ENCODE data around the gene LCNL1.
"Not testable (repeated sequence)": the region's sequence is repeated elsewhere in the genome, so short reads cannot be mapped to it uniquely, and the experiment has no call there.

Gene LCNL1

DNA sequence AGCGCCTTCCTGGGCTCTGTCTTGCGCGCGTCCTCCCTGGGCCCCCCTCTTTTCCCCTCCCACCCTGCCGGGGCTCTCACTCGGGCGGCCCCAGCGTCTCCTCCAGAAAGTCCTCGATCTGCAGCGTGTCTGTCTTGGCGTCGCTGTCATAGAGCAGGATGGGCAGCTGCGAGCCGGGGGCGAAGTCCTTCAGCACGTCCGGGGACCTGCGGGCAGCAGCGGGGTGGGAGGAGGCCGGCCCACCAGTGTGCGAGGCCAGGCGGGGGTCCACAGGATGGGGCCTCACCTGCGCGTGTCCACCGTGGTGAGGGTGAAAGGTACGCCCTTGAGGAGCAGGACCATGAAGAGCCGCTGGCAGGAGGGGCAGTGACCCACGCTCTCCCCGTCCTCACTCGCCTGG is 12.6 kb downstream of the LCNL1 start:
- no peak for DNase-seq

DNA sequence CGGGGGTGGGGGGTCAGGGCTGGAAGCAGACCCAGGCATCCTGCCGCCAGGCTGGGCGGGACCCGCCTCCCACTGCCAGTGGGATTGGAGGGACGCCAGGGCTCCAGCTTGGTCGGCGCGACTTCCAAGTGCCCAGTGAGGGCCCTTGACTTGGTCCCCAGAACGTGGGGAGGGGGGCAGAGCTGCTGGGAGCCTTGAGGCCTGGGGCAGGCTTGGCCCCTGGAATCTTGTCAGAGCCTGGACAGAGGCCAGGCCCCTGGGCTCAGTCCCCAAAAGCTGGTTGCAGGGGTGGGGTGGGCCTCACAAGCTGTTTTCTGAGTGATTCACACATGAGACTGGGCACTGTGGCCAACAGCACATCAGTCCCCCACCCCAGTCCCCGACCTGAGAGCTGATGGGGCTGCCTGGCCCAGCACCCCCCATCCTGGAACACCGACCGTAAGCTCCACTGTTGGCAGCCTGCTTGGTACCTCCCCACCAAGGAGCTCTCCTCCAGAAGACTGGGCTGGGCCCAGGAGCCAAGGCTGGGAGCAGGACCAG is 13.0 kb downstream of the LCNL1 start:
- DNase-seq, result no peak

DNA sequence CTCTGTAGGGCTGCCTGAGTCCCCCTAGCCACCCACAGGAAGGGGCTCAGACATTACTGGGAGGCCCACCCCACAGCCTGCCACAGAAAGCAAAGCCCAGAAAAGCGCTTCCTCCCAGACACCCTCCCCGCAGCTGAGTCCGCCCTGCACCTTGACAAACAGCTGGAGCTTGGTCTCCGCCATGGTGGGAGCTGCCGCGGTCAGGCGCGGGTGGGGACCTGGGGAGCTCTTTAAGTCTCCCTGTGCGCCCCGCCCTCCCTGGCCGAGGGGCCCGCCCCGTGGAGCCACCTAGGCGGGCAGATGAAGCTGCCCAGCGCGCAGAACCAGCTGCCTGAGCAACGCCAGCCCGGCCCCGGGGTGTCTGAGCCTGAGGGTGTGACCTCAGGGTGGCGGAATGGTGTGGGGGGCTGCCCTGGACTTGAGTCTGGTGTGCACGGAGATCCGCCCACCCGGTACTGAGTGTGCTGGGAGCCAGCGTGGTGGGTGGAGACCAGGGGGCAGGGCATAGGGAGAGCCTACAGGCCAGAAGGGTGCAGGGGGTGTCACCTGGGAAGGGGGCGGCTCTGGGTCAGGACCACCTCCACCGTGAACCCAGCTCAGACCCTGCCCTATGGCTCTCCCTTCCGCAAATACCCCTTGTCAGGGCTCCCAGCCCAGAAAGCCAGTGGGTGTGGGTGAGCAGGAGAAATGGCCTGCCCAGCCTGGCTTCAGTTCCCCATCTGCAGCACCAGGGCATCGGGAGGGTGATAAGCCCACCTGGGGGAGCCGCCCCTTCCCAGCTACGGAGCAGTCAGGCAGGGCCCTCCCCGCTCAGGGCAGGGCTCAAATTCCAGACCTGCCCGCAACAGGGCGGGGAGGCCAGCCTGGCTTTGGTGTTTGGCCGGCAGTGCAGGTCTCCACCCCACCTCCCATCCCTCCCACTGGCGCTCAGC is 13.8 kb downstream of the LCNL1 start, which contains the start of gene CLIC3:
Gene CLIC3, minus strand, starts transcription at position 208 of the 932 bp plus-strand sequence. Its CDS starts 25 bp downstream, at position 183.
- peak; percentile 65 for DNase-seq

DNA sequence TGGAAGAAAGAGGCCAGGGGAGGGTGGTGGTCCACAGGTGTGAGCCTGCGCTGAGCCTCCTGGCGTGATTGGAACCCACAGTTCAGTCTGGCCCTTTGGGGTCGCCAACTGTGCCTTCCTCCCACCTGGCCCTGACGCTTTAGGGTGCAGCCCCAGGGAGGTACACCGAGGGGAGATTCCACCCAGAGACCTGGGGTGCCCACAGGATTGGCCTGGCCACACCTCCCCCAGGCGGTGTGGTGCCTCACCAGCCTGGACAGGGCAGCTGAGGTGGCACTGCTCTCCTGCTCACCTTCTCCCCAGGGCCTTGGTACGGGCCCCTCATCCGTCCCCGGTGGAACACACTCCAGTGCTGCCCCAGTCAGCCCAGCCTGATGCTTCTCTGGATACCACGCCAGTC is 14.6 kb downstream of the LCNL1 start:
- DNase-seq, result no peak

DNA sequence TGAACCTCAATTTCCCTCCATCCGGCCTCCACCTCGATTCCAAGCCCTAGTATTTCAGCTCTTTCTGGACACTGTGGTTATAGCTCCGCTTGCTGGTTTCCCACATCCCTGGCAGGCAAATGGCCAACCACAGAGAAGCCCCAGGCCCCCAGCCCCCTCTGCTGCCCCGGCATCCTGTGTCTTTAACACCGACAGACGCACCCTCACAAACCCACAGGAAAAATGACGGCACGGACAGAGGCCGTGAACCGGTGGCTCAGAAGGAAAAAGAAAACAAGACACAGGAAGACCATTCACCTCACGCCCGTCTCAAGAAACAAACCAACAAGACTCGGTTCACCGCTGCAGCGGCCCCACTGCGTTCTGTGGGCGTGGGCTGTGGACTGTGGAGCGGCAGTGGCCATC is 15.0 kb downstream of the LCNL1 start:
- peak; percentile 30 for DNase-seq

DNA sequence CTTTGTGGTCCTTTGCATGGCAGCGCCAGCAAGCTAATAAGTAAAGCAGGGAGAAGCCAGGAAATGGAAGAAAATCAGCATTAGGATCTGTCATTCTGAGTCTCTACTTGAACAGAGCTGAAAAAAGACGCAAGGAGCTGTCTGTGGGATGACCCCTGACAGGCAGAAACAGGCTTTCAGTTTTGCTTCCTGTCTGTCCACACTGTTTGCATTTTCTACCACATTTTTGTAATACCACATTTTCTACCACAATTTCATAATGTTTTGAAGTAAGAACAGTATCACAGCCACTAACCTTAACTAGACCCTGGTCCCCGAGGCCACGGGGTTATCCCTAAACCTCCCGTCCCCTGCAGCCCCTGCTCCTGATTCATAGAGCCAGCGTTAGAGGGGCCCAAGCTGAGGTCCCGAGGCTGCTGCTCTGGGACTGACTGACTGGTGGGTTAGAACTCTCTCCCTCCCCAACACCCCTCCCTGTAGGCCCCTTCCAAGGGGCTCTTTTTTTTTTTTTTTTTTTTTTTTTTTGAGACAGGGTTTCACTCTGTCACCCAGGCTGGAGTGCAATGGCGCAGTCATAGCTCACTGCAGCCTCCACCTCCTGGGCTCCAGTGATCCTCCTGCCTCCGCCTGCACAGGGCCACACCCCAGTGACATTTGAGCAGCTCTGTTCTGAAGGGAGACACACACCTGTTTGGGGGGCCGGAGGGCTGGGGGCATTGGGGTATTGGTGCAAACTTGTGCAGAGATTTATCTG is 17.6 kb downstream of the LCNL1 start:
- no peak for DNase-seq

DNA sequence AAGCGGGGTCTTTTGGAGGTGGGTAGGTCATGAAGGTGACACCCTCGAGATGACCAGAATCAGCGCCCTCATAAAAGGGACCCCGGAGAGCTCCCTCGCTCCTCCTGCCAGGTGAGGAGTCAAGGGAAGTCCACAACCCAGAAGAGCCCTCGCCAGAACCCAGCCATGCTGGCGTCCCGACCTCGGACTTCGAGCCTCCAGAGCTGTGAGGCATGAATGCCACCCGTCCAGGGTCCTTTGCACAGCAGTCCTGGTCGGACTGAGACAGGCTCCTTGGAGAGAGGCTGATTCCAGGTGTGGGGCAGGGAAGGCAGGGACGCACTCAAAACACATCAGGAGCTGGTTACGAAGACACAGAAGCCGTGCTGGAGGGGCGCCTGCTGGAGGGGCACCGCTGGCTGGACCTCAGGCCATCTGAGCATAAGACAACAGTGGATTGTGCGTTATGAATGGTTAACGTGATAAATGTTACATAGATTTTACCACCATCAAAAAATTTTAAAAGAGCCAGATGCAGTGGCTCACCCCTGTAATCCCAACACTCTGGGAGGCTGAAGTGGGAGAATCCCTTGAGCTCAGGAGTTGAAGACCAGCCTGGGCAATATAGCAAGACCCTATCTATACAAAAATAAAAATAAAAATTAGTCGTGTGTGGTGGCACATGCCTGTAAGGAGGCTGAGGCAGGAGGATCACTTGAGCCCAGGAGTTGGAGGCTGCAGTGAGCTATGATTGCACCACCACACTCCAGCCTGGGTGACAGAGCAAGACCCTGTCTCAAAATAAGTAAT is 19.3 kb downstream of the LCNL1 start:
- no peak for DNase-seq

DNA sequence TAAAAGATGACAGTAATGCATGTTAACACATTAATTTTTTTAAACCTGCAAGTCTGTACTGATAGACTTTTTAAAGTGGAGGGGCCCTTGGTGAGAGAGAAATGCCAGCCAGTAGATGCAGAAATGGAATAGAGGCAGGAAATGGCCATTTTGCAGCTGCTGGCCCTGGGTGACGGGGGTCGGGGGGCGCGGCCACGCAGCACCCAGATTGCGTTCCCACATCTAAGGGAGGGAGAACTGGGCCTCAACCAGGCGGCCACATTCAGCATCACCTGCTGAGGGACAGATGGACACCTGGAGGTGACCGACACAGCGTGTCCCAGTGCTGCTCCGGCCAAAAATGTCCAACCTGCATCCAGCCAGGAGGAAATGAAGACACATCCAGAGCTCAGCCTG is 19.9 kb downstream of the LCNL1 start:
- no peak for DNase-seq

DNA sequence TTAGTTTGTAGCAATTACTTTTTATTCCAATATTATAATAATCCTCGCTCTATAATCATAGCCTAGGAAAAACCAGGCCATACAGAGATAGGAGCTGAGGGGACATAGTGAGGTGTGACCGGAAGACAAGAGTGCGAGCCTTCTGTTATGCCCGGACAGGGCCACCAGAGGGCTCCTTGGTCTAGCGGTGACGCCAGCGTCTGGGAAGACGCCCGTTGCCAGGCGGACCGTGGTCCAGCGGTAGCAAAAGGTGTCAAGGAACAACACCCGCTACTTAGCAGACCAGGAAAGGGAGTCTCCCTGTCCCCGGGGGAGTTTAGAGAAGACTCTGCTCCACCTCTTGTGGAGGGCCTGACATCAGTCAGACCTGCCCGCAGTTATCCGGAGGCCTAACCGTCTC is 21.5 kb downstream of the LCNL1 start:
- not testable (repeated sequence) for DNase-seq

DNA sequence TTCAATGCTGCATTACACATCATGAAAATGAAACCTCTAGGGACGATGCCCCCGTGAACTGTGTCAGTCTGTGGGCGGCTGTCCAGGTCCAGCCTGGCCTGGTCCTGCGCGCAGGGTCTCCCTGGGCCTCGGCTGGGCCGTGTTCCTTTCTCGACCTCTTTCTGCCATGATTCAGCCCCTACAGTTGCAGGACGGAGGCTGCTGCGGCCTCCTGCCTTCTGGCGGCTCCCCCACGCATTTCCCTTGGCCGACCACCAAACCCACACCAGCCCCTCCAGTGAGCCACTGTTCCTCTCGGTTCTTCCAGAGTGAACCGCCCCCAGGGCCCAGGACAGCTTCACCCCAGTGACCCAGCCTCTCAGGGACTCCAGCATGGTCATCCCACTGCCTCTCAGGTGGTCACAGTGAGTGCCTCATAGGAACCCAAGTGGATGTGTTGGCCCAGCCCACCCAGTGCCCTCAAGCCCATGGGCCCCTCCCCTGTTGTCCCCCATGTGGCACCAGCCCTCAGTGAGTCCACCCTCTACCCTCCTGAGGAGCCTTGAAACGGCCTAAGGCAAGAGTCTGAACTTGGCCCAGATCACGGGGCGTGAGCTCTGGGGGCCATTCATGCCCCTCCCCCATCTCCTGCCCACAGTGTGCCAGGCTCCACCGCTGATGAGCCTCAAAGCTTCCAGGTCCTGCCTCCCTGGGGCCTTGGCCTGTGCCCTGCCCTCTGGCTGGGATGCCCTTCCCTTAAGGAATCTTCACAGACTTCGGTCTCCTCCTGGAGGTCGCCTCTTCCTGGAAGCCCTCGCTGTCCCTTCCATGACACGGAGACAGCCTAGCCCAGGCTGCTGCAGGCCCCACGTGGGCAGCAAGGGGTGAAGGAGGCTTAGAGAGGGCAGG is 23.6 kb downstream of the LCNL1 start:
- DNase-seq, result no peak

DNA sequence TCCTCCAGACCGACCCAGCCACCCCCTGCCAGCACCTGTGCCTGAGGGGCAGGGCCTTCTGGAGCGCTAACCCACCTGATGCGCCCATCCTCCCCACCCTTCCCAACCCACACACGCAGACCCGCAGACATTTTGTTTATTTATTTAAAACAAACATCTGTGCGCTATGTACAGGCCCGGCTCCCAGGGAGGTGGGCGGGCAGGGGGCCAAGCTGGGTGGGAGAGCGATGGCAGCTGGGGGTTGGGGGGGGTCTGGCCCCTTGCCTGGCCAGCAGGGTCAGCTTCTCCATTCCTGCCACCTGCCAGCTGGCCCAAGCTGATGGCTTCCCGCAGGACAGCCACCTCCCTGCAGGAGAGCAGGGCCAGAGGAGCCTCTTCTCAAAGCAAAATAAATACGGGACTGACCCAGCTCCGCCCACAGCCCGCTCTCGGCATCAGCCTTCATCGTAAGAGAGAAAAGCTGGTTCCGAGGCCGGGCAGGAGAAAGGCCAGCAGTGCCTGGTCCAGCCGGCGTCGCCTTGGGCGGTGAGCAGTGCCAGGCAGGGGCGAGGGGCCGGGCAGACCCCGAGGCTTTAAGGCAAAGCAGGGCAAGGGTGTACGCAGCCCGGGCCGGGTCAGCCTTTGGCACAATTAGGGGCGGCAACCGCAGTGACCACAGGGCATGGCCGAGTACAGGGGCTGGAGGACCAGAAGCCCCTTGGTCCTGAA is 24.5 kb downstream of the LCNL1 start:
- DNase-seq, result no peak

DNA sequence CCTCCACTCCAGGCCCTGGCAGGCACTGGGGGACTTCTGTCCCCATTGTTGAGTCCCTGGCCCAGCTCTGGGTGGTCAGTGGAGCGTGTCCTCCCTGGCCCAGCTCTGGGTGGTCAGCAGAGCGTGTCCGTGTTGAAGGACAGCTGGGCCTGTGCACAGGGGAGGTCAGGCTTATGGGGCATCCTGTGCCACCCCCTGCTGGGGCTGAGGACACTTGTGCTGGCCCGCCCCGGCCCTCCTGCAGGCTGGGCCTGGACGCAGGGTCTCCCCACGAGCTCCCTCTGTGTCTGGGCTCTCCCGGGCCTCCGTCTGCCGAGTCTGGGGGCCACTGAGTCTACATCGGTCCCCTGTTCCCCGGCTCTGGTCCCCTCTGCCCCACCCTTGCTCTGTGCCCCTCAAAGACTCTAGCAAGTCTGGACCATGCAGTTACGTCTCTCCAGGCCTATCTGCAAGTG is 25.1 kb downstream of the LCNL1 start:
- DNase-seq, result no peak

DNA sequence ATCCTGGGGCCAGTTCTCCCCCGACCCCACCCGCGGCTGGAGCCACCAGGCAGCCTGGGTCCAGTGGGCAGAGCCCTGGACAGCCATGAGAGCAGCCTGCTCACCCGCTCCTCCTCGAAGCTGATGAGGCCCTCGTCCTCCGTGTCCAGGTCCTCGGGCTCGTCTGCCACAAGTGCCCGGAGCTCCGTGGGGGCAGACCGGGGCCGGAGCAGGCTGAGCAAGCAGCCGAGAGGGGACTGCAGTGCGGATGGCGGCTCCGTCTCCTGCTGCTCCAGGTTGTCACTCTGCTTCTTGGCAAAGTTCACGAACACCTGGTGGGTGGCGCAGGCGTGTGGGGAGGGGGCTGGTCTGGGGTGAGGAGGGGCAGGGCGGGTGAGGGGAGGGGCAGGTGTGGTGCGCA is 25.5 kb downstream of the LCNL1 start:
- no peak for DNase-seq

DNA sequence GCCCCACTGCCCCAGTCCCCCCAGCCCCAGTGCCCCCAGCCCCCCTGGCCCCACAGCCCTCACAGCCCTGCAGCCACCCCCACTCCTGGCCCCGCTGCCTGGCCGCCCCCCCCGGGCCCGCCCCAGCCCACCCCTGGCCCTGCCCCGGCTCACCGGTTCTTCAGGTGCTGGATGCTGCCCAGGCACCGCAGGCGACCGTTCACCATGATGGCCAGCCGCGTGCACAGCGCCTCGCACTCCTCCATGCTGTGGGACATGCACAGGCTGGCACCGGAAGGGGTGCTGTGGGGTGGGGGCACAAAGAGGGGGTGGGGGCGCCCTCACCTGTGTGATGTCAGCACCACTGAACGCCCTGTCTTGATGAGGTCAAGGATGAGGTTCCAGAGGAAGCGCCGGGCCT is 26.4 kb downstream of the LCNL1 start:
- DNase-seq, result no peak

DNA sequence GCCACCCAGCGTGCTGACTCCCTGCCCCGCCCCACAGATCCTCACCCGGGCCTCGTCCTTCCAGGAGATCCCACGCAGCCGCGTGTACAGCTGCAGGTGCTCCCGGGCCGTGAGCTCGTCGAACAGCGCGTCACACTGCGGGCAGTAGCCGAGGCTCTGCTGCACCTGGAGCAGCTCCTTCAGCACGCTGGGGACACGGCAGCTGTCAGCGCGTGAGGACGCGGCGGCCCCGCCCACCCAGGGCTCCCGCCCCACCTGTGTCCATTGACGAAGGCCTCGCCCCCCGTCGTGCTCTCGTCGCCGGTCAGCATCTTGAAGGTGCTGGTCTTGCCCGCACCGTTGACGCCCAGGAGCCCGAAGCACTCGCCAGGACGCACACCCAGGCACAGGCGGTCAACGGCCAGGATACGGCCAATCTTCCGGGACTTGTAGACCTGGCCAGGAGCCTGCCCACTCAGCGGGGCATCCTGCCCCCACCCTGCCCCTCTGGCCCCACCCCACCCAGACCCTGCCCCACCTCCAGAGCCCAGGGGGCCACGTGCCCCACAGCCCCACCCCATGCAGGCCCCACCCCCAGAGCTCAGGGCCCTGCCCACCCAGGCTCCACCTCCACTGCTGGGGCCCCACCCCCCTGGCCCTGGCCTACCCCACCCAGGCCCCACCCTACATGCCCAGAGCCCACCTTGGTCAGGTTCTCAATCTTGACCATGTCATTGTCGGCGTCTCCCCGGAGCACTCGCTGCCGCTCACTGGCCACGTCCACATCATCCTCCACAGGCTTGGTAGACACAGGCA is 27.3 kb downstream of the LCNL1 start:
- no peak for DNase-seq

DNA sequence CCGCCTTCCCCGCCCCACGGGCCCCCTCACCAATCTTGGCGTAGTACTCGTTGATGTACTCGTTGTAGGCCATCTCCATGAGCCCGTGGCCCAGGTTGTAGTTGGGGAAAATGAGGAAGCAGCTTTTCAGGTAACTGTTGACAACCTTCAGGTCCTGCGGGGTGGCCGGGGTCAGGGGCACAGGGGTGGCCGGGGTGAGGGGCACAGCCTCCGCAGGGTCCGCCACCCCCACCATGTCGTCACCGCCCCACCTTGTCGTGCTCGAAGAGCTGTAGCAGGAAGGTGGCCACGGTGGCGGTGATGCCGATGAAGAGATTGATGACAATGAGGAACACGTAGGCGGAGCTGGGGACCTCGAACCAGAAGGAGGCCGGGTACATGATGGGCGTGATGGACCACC is 28.4 kb downstream of the LCNL1 start:
- no peak for DNase-seq

DNA sequence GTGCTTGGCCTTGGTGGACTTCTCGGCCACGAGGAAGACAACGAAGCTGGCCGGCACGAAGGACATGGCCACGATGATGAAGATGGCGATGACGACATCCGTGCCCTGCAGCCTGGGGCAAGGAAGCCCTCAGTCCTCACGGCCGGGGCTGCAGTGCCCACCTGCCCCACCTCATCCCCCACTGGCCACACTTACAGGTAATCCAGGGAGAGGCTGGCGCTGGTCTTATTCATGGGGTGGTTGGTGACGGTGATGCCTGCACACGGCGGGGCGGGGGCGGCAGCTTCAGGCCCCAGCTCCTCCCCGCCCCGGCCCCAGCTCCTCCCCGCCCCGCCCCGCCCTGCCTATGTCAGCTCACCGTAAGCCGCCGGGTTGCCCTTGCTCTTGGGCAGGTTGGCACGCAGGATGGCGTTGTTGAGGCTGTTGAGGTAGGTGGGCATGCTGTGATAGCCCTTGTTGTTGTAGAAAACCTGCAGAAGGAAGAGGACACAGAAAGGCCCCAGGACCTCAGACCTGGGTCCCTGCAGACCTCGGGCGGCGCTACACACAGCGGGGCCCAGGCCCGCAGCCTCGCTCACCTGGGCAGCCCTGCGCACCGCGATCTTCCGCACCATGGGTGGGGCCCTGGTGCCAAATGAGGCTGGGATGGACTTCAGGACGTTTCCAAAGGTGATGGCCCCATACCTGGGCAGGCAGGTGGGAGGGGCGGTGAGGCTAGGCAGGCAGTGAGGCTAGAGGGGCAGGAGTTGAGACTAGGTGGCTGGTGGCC is 29.3 kb downstream of the LCNL1 start:
- DNase-seq, result no peak

DNA sequence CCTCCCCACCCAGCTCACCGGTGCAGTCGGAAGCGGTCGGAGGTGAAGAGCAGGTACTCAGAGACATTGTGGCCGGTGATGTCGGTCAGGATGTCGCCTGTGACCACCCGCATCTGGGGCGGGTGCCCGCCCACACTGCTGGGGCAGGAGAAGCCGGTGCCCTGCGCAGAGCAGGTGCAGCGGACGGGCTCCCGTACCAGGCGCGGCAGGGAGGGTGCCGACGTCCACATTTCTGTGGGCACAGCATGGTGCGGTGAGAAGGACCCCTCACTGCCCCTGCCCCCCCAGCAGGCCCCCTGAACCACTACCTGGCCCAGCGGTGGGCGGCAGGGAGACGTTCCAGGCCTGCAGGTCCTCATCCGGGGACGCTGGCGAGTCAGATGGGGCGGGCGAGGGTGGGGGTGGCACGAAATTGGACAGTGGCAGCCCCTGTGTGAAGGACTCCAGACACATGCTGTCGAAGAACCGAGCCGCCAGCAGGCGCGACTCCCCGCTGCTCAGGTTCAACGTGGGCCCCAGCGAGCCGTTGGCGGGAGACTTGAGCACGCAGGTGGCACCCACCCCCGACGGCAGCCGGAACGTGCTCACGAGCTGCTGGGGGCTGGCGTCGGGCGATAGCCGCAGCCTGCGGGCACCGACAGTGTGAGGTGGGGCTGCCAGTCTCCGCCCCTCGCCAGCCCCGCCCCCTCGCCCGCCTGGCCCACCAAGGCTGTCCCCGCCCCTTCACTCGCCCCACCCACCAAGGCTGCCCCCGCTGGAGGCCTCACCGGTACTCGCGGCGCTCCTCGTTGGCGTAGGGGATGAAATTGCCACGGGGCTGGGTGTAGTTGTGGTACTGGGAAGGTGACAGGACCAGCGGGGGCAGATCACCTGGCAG is 30.1 kb downstream of the LCNL1 start:
- DNase-seq, result peak; percentile 18
